Hematopoietic multipotent progenitor cell treated with erythropoietin and hydrocortisone succinate and interleukin-3 and kit ligand, for 17 days (in vitro differentiated cells): Measurements from ENCODE around the gene THSD7B.
"Not testable (repeated sequence)": the region's sequence is repeated elsewhere in the genome, so short reads cannot be mapped to it uniquely, and the experiment has no call there.

ENCODE experiments used
- DNase-seq: peaks from one replicate; pipeline ENCODE4 v3.0.0-alpha.2; 2015; ENCODE audit warnings: low spot score

Gene THSD7B

GRCh38 chr2:137254052-137254451 lies 488.7 kb downstream of the THSD7B start:
- DNase-seq = no peak

GRCh38 chr2:137255345-137255744 lies 490.0 kb downstream of the THSD7B start:
- DNase-seq = no peak

- no peak for DNase-seq
Observed at GRCh38 chr2:137255990-137256389, 490.6 kb downstream of the THSD7B start.

- DNase-seq = no peak
Observed at GRCh38 chr2:137261881-137262585, 496.7 kb downstream of the THSD7B start.

- DNase-seq = no peak
Observed at GRCh38 chr2:137262594-137262993, 497.2 kb downstream of the THSD7B start.

GRCh38 chr2:137287913-137288639 lies 522.7 kb downstream of the THSD7B start:
- no peak for DNase-seq

GRCh38 chr2:137291836-137292570 lies 526.7 kb downstream of the THSD7B start:
- no peak for DNase-seq

- DNase-seq = no peak
Observed at GRCh38 chr2:137298377-137298776, 533.0 kb downstream of the THSD7B start.

GRCh38 chr2:137300987-137301386 lies 535.6 kb downstream of the THSD7B start:
- DNase-seq = no peak

- no peak for DNase-seq
Observed at GRCh38 chr2:137302957-137303356, 537.6 kb downstream of the THSD7B start.

GRCh38 chr2:137316075-137316474 lies 550.7 kb downstream of the THSD7B start:
- DNase-seq = no peak

- DNase-seq = no peak
Observed at GRCh38 chr2:137321566-137321965, 556.2 kb downstream of the THSD7B start.

- DNase-seq = not testable (repeated sequence)
Observed at GRCh38 chr2:137331562-137331961, 566.2 kb downstream of the THSD7B start.

GRCh38 chr2:137333386-137334165 lies 568.2 kb downstream of the THSD7B start:
- no peak for DNase-seq

GRCh38 chr2:137336067-137336466 lies 570.7 kb downstream of the THSD7B start:
- no peak for DNase-seq

- DNase-seq = no peak
Observed at GRCh38 chr2:137339051-137339450, 573.7 kb downstream of the THSD7B start.

GRCh38 chr2:137345994-137346393 lies 580.6 kb downstream of the THSD7B start:
- DNase-seq = no peak

GRCh38 chr2:137348301-137348700 lies 583.0 kb downstream of the THSD7B start:
- no peak for DNase-seq

GRCh38 chr2:137357634-137358033 lies 592.3 kb downstream of the THSD7B start:
- DNase-seq = no peak

GRCh38 chr2:137367361-137367760 lies 602.0 kb downstream of the THSD7B start:
- DNase-seq = no peak

- no peak for DNase-seq
Observed at GRCh38 chr2:137369106-137369505, 603.8 kb downstream of the THSD7B start.

- no peak for DNase-seq
Observed at GRCh38 chr2:137379186-137379585, 613.8 kb downstream of the THSD7B start.
